LNCAP (cell line): ENCODE measurements around the gene MYF5.

Experiments
- TF ChIP-seq, protein P1 (sequence below): fragments of 450-650 bp; IDR thresholded peaks from 2 replicates; pipeline ENCODE4 v1.5.1; 2017; ENCODE audit warnings: mild to moderate bottlenecking

Gene MYF5

DNA sequence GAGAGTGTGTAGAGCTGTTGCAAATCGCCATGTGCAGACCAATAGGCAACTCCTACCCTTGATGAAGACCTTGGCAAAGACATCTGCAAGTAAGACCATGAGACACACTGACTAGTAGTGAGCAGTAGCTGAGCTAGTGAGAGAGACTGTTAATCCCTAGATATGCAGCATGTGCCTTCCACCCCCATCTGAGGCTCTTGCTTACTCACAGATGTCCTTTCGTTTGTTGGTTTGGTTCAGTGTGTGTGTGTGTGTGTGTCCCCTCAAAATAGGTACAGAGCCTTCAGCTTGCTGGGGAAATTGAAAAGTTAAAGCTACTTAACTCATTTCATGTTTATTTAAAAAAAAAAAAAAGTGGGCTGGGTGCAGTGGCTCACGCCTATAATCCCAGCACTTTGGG lies 37.6 kb downstream of the MYF5 start:
- TF ChIP-seq, protein P1, sequence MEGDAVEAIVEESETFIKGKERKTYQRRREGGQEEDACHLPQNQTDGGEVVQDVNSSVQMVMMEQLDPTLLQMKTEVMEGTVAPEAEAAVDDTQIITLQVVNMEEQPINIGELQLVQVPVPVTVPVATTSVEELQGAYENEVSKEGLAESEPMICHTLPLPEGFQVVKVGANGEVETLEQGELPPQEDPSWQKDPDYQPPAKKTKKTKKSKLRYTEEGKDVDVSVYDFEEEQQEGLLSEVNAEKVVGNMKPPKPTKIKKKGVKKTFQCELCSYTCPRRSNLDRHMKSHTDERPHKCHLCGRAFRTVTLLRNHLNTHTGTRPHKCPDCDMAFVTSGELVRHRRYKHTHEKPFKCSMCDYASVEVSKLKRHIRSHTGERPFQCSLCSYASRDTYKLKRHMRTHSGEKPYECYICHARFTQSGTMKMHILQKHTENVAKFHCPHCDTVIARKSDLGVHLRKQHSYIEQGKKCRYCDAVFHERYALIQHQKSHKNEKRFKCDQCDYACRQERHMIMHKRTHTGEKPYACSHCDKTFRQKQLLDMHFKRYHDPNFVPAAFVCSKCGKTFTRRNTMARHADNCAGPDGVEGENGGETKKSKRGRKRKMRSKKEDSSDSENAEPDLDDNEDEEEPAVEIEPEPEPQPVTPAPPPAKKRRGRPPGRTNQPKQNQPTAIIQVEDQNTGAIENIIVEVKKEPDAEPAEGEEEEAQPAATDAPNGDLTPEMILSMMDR, result no peak

GRCh38 chr12:80756875-80757274 lies 40.2 kb downstream of the MYF5 start:
- TF ChIP-seq, protein P1, result no peak

DNA sequence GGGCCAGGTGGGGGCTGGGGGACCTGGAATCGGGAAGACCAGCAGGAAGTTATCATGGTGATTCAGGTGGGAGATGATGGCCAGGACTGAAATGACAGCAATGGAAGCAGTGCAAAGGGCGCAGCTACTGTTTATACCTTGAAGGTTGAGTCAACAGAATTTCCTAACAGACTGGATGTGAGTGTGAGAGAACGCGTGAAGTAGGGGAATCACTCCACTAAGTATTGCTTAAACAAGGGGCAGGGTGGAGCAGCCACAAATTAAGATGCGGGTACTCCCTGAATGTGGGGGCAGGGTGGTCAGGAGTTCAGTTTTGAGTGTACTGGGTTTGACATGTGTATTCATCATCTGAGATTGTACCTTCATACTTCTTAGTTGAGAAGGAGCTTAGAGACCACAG lies 45.1 kb downstream of the MYF5 start:
- TF ChIP-seq, protein P1, result no peak

- TF ChIP-seq, protein P1, result peak; percentile 71
Observed at GRCh38 chr12:80763874-80764273, 47.2 kb downstream of the MYF5 start.

DNA sequence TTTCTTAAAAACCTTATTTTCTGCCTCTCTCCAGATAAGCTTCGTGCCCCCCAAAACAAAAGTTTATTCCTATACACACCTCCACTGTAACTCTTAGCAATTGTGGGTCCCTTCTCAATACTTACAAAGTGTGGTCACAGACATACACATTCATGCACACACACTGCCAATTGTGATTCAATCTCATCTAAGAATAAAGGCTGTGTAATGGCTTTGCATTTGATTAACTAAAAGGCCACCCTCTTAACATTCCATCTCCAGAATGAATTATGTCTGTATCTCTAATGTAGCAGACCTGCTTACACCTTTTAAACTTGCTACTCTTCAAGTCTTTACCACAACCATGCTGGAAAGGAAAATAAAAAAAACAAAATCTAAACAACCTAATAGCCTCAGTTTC lies 49.5 kb downstream of the MYF5 start:
- TF ChIP-seq, protein P1, result no peak

DNA sequence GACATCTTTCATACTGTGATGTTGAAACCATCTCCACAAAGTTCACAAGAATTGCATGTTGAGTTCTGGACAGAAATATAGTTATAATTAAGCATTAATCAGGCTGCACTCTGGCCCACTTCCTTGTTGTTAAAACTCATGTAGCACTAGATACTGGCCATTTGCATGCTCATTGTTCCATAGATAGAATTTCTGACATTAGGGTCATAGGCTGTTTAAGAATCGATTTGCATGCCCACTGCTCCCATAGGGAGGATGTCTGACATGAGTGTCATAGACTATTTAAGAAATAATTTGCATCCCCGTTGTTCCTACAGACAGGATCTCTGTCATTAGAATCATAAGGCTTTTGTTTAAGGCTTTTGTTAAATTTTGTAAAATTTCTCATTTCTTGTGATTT lies 50.2 kb downstream of the MYF5 start:
- TF ChIP-seq, protein P1, result no peak
